HG03432 (cell line): Measurements from ENCODE around the gene ASPN.
"Not testable (repeated sequence)": the region's sequence is repeated elsewhere in the genome, so short reads cannot be mapped to it uniquely, and the experiment has no call there.

ENCODE experiments used
- ATAC-seq: cut with Tn5 transposase; IDR thresholded peaks from one replicate; pipeline ENCODE4 v1.9.1; 2021; ENCODE audit warnings: mild to moderate bottlenecking, moderate library complexity; ENCODE audit not compliant: unreplicated experiment

ASPN gene

GRCh38 chr9:92423612-92424011 is 58.7 kb downstream of the ASPN start:
- ATAC-seq, result no peak

GRCh38 chr9:92422611-92423338 is 59.5 kb downstream of the ASPN start:
- no peak for ATAC-seq

DNA sequence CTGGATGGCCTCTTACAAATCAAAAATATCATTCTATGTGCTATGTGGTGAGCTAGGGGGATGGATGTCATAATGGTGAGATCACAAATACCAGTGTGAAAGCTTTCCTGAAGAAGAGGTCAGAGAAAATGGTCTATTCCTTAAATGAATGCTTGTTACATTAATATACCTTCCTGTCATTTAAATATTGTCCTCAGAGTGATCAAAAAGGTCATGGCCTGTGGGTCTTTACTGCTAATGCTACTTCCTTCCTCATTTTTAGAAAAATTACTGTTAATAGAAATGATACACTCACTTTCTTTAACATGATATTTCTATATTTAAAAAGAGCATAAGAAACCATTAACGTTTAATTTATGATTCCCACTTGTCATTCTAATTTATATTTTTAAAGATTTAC is 67.7 kb downstream of the ASPN start:
- ATAC-seq, result no peak

DNA sequence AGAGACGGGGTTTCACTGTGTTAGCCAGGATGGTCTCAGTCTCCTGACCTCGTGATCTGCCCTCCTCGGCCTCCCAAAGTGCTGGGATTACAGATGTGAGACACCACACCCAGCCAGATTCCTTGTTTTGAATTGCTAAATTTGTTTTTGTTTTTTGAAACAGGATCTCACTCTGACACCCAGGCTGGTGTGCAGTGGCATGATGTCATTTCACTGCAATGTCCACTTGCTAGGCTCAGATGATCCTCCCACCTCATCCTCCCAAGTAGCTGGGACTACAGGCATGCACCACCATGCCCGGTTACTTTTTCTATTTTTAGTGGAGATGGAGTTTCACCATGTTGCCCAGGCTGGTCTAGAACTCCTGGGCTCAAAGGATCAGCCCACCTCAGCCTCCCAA is 71.1 kb downstream of the ASPN start:
- not testable (repeated sequence) for ATAC-seq

DNA sequence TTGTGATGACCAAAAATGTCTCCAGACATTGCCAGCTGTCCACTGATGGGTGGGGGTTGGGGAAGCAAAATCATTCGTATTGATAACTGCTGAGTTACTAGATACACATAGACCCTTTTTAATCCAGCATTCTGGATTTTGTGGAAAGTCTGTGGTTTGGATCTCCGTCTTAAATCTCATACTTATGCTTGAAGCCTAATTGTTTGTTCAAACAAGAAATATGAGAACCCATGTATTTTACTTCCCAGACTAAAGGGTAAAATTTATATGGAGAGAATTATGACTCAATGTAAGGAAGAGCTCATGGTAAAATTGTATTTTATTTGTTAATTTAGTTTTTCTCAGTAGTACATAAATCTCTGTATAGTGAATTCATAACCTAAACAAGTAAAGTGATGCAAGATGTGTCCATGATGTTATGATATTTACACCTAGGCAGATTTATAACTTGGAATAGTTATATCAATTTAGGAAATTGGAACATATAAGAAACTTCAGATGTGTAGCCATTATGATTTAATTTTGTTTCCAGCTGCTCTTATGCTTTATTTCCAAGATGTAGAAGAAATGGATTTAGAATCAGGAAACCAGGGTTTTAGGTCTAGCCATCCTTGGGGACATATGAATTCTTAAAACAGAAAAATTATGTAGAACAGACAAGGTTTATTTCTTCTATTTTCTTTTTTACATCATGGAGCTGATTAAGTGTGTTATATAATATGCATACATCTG is 73.4 kb downstream of the ASPN start:
- ATAC-seq, result no peak

DNA sequence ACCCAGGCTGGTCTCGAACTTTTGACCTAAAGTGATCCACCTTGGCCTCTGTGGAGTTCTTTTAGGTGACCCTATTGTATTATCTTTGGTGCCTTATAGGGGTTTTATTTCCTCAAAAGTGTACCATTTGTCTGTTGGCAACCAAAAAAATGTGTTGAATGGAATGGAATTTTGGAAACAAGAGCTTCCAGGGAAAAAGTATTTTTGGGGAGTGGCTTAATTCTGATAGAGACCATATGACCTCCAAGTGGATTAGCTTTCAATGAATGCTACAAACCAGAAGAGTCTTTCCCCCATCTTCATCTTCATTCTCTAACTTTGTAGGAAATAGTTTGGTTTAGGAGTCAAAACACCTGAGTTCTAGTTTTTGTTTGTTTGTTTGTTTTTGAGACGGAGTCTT is 74.5 kb downstream of the ASPN start:
- ATAC-seq, result no peak

- peak; percentile 77 for ATAC-seq
Observed at GRCh38 chr9:92406477-92406876, 75.8 kb downstream of the ASPN start.
